Thyroid gland (tissue), 4 donors: ENCODE data around the gene RETREG1. TPM values are rescaled to one million over a fixed set of nuclear protein-coding genes. Genes with fewer than 3 reads are reported as not detected.

Experiments
- DNase-seq, 2 donors: peaks; one replicate each; pipeline ENCODE4 v3.0.0-alpha.2; 2019
- H3K27ac ChIP-seq, 3 donors: fragments of 200-600 bp; sonication (generic); 1 replicate in 2 of 3; 2 replicates in 1 of 3; pipeline ENCODE4 v1.5.1; 2016 to 2019; ENCODE audit warnings: mild to moderate bottlenecking in 1 of 3, moderate library complexity in 1 of 3
- H3K27me3 ChIP-seq: fragments of 200-600 bp; sonication (generic); one replicate; pipeline ENCODE4 v1.5.1; 2019
- H3K36me3 ChIP-seq, 2 donors: fragments of 200-600 bp; sonication (generic); one replicate each; pipeline ENCODE4 v1.5.1; 2016 to 2019
- H3K4me1 ChIP-seq, 2 donors: fragments of 200-600 bp; sonication (generic); one replicate each; pipeline ENCODE4 v1.5.1; 2017 to 2019
- H3K4me3 ChIP-seq, 3 donors: fragments of 200-600 bp; sonication (generic); replicated peaks in 1 of 3; 1 replicate in 2 of 3; 2 replicates in 1 of 3; pipeline ENCODE4 v1.5.1; 2016; ENCODE audit warnings: mild to moderate bottlenecking in 1 of 3
- H3K9me3 ChIP-seq: fragments of 200-600 bp; sonication (generic); one replicate; pipeline ENCODE4 v1.5.1; 2017
- CTCF ChIP-seq, 6 experiments: fragments of 200-600 bp in 3 of 6; fragments of 450-650 bp in 3 of 6; sonication (generic) in 3 of 6; IDR thresholded peaks; one replicate each; pipeline ENCODE4 v1.5.1; 2016 to 2019; ENCODE audit warnings: antibody characterized with exemption in 6 of 6, mild to moderate bottlenecking in 2 of 6, inconsistent platforms in 1 of 6, moderate library complexity in 1 of 6
- POLR2A ChIP-seq, 2 donors: fragments of 450-650 bp; IDR thresholded peaks; one replicate each; pipeline ENCODE4 v1.6.1; 2017; ENCODE audit warnings: antibody characterized with exemption in 2 of 2, mild to moderate bottlenecking in 2 of 2, moderate library complexity in 1 of 2
- WGBS, 2 donors: methylation state at CpG; one replicate each; pipeline ENCODE4 v1.1.5; 2017; 5-methylcytosine and 5-hydroxymethylcytosine counted together
- intact Hi-C: fragments of 100-400 bp; cut with DNase I; formaldehyde crosslinking; loops from one replicate; pipeline ENCODE4 v1.15.1; 2023
- total RNA-seq, 4 donors: library from RNA; depleted of rRNA; stranded (reverse); fragments of >200 nt; gene quantifications; one replicate each; pipeline ENCODE4 v1.2.3, GENCODE V29; 2016

The RETREG1 gene
- total RNA-seq, 4 donors from 2014 or later = 14.8 to 22.1 (median 17.9) TPM

- DNase-seq = no peak
- H3K4me1 ChIP-seq = peaks cover 0 to 19% of the 10 kb centered on the region in 2 donors
- 77 to 81% methylated on average over 3 of the region's 3 CpGs for WGBS, 2 donors
- TF ChIP-seq CTCF (IDR thresholded peaks at IDR 0.05) (no peak), POLR2A (IDR thresholded peaks at IDR 0.05) (no peak)
- no peaks in the 10 kb centered on the region for H3K9me3 ChIP-seq
- H3K27ac ChIP-seq = no peak overlapping the region
- intact Hi-C loops = no loop called here
- H3K4me3 ChIP-seq = no peak overlapping the region
- peaks cover 20 to 22% of the 10 kb centered on the region in 2 donors for H3K36me3 ChIP-seq
- H3K27me3 ChIP-seq = no peaks in the 10 kb centered on the region
Measured at GRCh38 chr5:16457451-16457850, 159.3 kb downstream of the RETREG1 start.

DNA sequence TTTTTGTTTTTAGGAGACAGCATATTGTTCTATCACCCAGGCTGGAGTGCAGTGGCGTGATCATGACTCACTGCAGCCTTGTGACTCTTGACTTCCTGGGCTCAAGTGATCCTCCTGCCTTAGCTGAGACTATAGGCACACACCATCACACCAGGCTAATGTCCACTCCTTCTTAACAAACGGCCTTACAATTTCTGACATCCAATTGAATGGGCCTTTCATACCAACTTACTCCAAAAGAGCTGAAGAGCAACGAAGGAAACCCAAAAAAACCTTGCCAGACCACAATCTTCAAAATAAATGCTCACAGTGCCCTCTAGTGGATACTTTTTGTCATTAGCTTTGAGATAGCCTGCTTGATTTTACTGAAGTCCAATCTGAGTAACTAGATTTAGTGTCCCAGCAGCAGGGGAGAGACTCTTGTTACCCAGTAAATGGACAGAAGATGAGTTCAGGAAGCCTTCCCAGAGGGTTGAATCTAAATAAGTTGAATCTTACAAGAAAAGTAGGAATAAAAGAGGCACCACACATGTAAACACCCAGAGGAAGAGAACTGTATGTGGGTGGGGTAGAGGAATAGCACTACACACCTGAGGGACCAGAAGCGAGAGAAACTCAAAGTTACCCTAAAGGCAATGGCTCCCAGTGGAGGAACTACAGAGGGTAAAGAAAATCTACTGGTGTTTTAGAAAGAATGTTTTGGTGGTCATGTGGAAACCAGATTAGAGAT is 160.5 kb downstream of the RETREG1 start:
- Histone ChIP-seq H3K27ac (no peak overlapping the region), H3K4me1 (peaks cover 0 to 11% of the 10 kb centered on the region in 2 donors), H3K36me3 (peaks cover 19 to 20% of the 10 kb centered on the region in 2 donors), H3K4me3 (no peak overlapping the region), H3K9me3 (no peaks in the 10 kb centered on the region), H3K27me3 (no peaks in the 10 kb centered on the region)
- DNase-seq = peak; percentile 25 to 28
- intact Hi-C loops = no loop called here
- TF ChIP-seq CTCF (IDR thresholded peaks at IDR 0.05) (peak; percentile 27 to 65 (median 56)), POLR2A (IDR thresholded peaks at IDR 0.05) (no peak)
- 43 to 46% methylated on average over 4 of the region's 4 CpGs for WGBS, 2 donors

DNA sequence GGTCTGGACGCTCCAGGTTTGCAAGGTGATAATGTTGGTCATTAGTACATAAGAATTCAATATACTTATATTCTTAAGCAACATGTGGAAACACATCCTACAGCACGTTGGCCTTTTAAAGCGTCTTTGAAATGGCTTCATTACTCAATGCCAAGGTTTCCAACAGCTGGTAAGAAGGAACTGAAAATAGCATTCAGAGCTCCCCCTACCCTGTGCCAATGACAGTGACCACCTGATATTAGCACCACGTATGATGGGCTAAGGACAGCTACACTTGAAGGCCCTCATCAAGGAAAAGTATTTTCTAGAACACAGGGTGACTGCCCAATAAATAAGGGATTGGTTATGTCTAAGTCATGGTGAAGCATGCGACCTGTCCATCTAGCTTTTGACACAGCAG is 161.1 kb downstream of the RETREG1 start:
- H3K4me3 ChIP-seq = no peak overlapping the region
- no peak for DNase-seq
- peaks cover 0 to 11% of the 10 kb centered on the region in 2 donors for H3K4me1 ChIP-seq
- H3K36me3 ChIP-seq = peaks cover 22 to 23% of the 10 kb centered on the region in 2 donors
- intact Hi-C loops = no loop called here
- H3K27me3 ChIP-seq = no peaks in the 10 kb centered on the region
- peak overlapping the region in 1 of 3 donors; percentile 22 for H3K27ac ChIP-seq
- 82 to 88% methylated on average over 5 of the region's 5 CpGs for WGBS, 2 donors
- H3K9me3 ChIP-seq = no peaks in the 10 kb centered on the region
- TF ChIP-seq POLR2A (IDR thresholded peaks at IDR 0.05) = no peak
- TF ChIP-seq CTCF (IDR thresholded peaks at IDR 0.05) = no peak

DNA sequence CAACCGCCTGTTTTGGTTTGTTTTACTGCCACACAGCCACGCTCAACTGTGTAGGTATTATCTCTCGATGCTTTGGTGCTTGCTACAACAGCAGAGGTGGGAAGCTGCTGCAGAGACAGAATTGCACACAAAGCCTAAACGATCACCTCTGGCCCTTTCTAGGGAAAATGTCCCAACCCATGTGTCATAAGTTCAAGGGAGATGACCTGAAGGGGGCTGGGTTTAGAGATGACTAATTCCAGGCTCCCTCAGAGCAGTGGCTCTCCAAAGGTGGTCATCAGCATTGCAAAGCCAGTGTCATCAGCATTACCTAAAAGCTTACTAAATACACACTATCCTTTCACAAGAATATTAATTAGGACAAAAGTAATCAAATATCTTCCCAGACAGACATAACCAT is 162.1 kb downstream of the RETREG1 start:
- Histone ChIP-seq H3K36me3 (peaks cover 32% of the 10 kb centered on the region in 2 donors), H3K9me3 (no peaks in the 10 kb centered on the region), H3K27ac (no peak overlapping the region), H3K4me1 (peaks cover 0 to 8% of the 10 kb centered on the region in 2 donors), H3K27me3 (no peaks in the 10 kb centered on the region), H3K4me3 (no peak overlapping the region)
- no peak for DNase-seq
- intact Hi-C loops = no loop called here
- no peak for TF ChIP-seq CTCF (IDR thresholded peaks at IDR 0.05)
- TF ChIP-seq POLR2A (IDR thresholded peaks at IDR 0.05) = no peak
- 92 to 94% methylated on average over 4 of the region's 4 CpGs for WGBS, 2 donors

DNA sequence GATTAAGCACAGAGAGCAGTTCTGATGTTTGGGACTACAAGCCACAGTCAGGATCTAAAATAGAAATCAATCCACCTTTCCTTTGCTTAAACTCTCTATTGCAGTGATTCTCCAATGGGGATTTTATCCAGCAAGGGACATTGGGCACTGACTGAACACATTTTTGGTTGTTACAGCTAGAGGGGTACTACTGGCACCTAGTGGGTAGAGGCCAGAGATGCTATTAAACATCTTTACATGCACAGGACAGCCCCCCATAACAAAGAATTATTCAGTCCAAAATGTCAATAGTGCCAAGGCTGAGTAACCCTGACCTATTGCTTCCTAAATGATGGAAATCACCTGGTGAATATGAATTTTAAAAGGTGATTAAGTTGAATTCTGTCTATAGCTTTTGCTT is 163.2 kb downstream of the RETREG1 start:
- H3K4me1 ChIP-seq = peaks cover 0 to 6% of the 10 kb centered on the region in 2 donors
- H3K27ac ChIP-seq = no peak overlapping the region
- peaks cover 41 to 43% of the 10 kb centered on the region in 2 donors for H3K36me3 ChIP-seq
- TF ChIP-seq CTCF (IDR thresholded peaks at IDR 0.05) = no peak
- TF ChIP-seq POLR2A (IDR thresholded peaks at IDR 0.05) = no peak
- intact Hi-C loops = no loop called here
- no peaks in the 10 kb centered on the region for H3K9me3 ChIP-seq
- no peaks in the 10 kb centered on the region for H3K27me3 ChIP-seq
- no peak overlapping the region for H3K4me3 ChIP-seq
- no peak for DNase-seq
